Neural crest cell (in vitro differentiated cells): Measurements from ENCODE around the gene OR6P1. TPM values are rescaled to one million over a fixed set of nuclear protein-coding genes. Genes with fewer than 3 reads are reported as not detected.

Experiments used
- DNase-seq: peaks from one replicate; pipeline ENCODE4 v3.0.0; 2021; ENCODE audit warnings: low read depth, mixed read lengths, low spot score
- H3K27ac Mint-ChIP-seq: one replicate; pipeline ENCODE4 v1.8.0; 2021; ENCODE audit warnings: mild to moderate bottlenecking, mixed read lengths; ENCODE audit not compliant: unreplicated experiment
- H3K27me3 Mint-ChIP-seq: 2 replicates; pipeline ENCODE4 v1.8.0; 2021; ENCODE audit warnings: low read depth, mild to moderate bottlenecking, mixed read lengths
- H3K36me3 Mint-ChIP-seq: 2 replicates; pipeline ENCODE4 v1.8.0; 2021; ENCODE audit warnings: low read depth, mild to moderate bottlenecking, mixed read lengths
- H3K4me1 Mint-ChIP-seq: 2 replicates; pipeline ENCODE4 v1.8.0; 2021; ENCODE audit warnings: mixed read lengths
- H3K4me3 Mint-ChIP-seq: one replicate; pipeline ENCODE4 v1.8.0; 2021; ENCODE audit warnings: mild to moderate bottlenecking, mixed read lengths
- H3K9me3 Mint-ChIP-seq: 2 replicates; pipeline ENCODE4 v1.8.0; 2021; ENCODE audit warnings: mixed read lengths
- long read RNA-seq: library from polyadenylated mRNA; unstranded; transcript quantifications from one replicate; pipeline ENCODE4 v2.0.0, GENCODE V29; 2020
- total RNA-seq: library from RNA; stranded (reverse); gene quantifications from 2 replicates; pipeline ENCODE4 v1.2.1, GENCODE V29; 2021
- TF ChIP-seq, protein P1 (sequence below): fragments of 200-600 bp; sonication (generic); conservative IDR thresholded peaks from 2 replicates; pipeline ENCODE4 v1.5.0; 2021; ENCODE audit warnings: antibody characterized with exemption, mild to moderate bottlenecking

Gene OR6P1, protein sequence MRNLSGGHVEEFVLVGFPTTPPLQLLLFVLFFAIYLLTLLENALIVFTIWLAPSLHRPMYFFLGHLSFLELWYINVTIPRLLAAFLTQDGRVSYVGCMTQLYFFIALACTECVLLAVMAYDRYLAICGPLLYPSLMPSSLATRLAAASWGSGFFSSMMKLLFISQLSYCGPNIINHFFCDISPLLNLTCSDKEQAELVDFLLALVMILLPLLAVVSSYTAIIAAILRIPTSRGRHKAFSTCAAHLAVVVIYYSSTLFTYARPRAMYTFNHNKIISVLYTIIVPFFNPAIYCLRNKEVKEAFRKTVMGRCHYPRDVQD
- total RNA-seq: not detected in 2 replicates
- long read RNA-seq: 0 reads

DNA sequence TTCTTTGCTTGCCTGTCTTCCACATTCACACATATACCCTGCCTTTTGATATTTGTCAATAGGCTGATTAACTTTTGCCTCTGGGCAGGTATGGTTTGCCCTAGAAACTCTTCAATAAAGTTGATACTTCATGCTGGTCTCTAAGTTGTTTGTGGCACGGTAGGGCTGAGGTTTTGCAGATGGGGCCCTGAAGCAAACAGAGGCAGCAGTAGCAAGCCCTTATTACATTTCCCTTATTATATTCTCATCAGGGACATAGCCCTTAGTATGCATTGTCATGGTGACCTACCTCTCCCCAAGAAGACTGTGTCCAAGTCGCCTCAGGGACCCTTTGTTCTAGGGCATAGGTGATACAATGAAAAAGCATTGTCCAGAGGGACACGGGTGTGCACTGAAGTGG, at the start of gene OR6P1:
TSS of gene OR6P1 (minus strand) at position 101 of the 400 bp plus-strand sequence. CDS start 6,976 bp downstream, outside the sequence.
- H3K36me3 Mint-ChIP-seq: no peaks in the 10 kb centered on the region
- H3K27ac Mint-ChIP-seq: no peak within 1 kb of the TSS
- no peak within 1 kb of the TSS for H3K4me3 Mint-ChIP-seq
- no peak for DNase-seq
- no peaks in the 10 kb centered on the region for H3K4me1 Mint-ChIP-seq
- TF ChIP-seq, protein P1, sequence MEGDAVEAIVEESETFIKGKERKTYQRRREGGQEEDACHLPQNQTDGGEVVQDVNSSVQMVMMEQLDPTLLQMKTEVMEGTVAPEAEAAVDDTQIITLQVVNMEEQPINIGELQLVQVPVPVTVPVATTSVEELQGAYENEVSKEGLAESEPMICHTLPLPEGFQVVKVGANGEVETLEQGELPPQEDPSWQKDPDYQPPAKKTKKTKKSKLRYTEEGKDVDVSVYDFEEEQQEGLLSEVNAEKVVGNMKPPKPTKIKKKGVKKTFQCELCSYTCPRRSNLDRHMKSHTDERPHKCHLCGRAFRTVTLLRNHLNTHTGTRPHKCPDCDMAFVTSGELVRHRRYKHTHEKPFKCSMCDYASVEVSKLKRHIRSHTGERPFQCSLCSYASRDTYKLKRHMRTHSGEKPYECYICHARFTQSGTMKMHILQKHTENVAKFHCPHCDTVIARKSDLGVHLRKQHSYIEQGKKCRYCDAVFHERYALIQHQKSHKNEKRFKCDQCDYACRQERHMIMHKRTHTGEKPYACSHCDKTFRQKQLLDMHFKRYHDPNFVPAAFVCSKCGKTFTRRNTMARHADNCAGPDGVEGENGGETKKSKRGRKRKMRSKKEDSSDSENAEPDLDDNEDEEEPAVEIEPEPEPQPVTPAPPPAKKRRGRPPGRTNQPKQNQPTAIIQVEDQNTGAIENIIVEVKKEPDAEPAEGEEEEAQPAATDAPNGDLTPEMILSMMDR: no peak
- H3K9me3 Mint-ChIP-seq: peaks cover 3% of the 10 kb centered on the region
- peaks cover 54% of the 10 kb centered on the region for H3K27me3 Mint-ChIP-seq

DNA sequence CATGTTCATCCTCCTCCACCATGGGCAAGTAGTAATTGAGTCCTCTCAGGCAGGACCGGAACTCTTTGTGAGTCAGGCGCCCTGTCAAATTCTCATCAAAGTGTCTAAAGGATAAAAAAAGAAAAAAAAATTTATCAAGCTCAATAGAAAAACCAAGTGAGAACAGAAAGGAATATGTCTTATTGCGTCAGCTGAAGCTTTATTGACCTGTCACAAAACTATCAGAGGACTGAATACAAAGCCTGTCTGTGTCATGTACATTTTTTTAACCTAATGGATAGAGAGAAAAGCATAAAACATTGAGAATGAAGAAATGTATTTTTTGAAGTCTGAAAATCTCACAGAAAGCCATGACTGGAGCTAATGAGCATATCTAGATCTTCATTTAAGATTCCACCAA, 43.4 kb upstream of the OR6P1 start:
- Mint-ChIP-seq H3K27ac (no peak overlapping the region), H3K4me1 (no peaks in the 10 kb centered on the region), H3K9me3 (no peaks in the 10 kb centered on the region), H3K36me3 (no peaks in the 10 kb centered on the region), H3K27me3 (peaks cover 26% of the 10 kb centered on the region), H3K4me3 (no peak overlapping the region)
- TF ChIP-seq, protein P1: no peak
- DNase-seq: no peak

DNA sequence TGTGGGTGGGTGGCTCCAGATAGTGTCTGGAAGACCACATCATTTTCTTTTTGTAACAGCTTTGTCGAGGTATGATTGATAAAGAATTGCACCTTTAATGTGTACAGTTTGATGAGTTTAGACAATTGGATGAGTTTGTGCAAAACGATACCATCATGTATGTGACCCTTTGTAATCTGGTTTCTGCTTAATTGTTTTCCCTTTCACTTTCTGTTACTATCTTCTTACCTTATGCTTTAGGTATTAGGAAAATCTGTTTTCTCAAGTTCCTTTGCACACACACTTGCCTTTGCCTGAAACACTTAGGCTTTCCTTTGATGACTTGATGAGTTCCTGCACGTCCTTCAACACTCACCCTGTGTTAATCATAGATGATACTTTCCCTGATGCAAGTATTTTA, 41.5 kb upstream of the OR6P1 start:
- Mint-ChIP-seq H3K4me3 (no peak overlapping the region), H3K27me3 (peaks cover 29% of the 10 kb centered on the region), H3K4me1 (no peaks in the 10 kb centered on the region), H3K9me3 (no peaks in the 10 kb centered on the region), H3K27ac (no peak overlapping the region), H3K36me3 (no peaks in the 10 kb centered on the region)
- no peak for DNase-seq
- TF ChIP-seq, protein P1: no peak

DNA sequence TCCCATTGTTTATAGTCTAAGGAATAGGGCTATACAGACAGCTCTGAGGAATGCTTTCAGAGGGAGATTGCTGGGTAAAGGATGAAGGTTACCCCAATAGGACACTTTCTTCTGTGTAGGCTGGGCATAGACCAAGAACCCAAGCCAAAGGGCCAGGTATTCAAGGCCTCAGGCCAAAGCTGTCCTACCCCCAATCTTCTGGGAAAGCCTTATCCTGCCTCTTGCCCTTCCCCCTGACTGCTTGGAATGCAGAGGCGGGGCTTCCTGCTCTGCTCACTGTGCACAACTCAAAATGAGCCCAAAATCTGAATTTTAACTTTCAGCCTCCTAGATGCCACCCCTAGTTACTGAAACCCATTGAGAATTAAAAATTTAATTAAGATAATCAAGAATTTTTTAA, 36.9 kb upstream of the OR6P1 start:
- Mint-ChIP-seq H3K27ac (no peak overlapping the region), H3K4me1 (no peaks in the 10 kb centered on the region), H3K4me3 (no peak overlapping the region), H3K9me3 (no peaks in the 10 kb centered on the region), H3K36me3 (no peaks in the 10 kb centered on the region), H3K27me3 (peaks cover 15% of the 10 kb centered on the region)
- TF ChIP-seq, protein P1: no peak
- no peak for DNase-seq

DNA sequence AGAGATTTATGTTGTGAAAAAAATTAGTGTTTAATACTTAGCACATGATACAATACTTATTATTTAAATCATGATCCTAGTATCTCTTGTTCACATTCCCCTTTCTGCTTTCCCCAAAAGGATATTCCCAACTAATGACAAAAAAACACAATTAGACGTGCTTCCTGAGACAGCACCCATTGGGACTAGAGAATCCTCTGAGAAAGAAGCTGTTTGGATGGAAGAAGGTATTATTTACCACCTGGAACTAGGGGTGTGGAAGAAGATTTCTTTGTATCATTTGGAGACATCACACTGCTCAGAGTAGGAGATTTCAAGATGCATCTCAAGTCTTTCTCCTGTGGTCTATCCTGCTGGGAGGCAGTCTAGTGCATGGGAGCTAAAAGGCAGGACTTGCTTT, 34.6 kb upstream of the OR6P1 start, which contains the start of gene OR10Z1:
TSS of gene OR10Z1 (plus strand) at position 301 of the 400 bp plus-strand sequence. CDS start 1,171 bp downstream, outside the sequence.
- Mint-ChIP-seq H3K27ac (no peak within 1 kb of the TSS), H3K4me3 (no peak within 1 kb of the TSS), H3K9me3 (no peaks in the 10 kb centered on the region), H3K27me3 (peaks cover 21% of the 10 kb centered on the region), H3K36me3 (no peaks in the 10 kb centered on the region), H3K4me1 (no peaks in the 10 kb centered on the region)
- TF ChIP-seq, protein P1: no peak
- no peak for DNase-seq
